Tibial artery (tissue), 4 donors: ENCODE measurements around the gene KLHDC8B.

Experiments used
- DNase-seq, 2 donors: peaks; one replicate each; pipeline ENCODE4 v3.0.0-alpha.2; 2019
- H3K27ac ChIP-seq, 2 donors: fragments of 200-600 bp; sonication (generic) in 1 of 2; 1 replicate in 1 of 2; 2 replicates in 1 of 2; pipeline ENCODE4 v1.5.1; 2018 to 2019; ENCODE audit warnings: mild to moderate bottlenecking in 1 of 2
- H3K27me3 ChIP-seq, 2 donors: fragments of 200-600 bp; sonication (generic) in 1 of 2; one replicate each; pipeline versions ENCODE4 v1.5.1 to v1.6.0; 2016 to 2019
- H3K36me3 ChIP-seq, 3 donors: fragments of 200-600 bp; sonication (generic) in 2 of 3; one replicate each; pipeline ENCODE4 v1.5.1; 2016 to 2019; ENCODE audit warnings: mild to moderate bottlenecking in 2 of 3
- H3K4me1 ChIP-seq, 4 donors: fragments of 200-600 bp; sonication (generic) in 2 of 4; 1 replicate in 3 of 4; 2 replicates in 1 of 4; pipeline ENCODE4 v1.5.1; 2016 to 2019
- H3K4me3 ChIP-seq, 2 donors: fragments of 200-600 bp; sonication (generic) in 1 of 2; 1 replicate in 1 of 2; 2 replicates in 1 of 2; pipeline ENCODE4 v1.5.1; 2018 to 2019; ENCODE audit warnings: mild to moderate bottlenecking in 2 of 2
- H3K9me3 ChIP-seq, 3 donors: fragments of 200-600 bp; sonication (generic) in 1 of 3; one replicate each; pipeline ENCODE4 v1.5.1; 2016 to 2019
- CTCF ChIP-seq, 2 experiments: fragments of 200-600 bp in 1 of 2; fragments of 450-650 bp in 1 of 2; IDR thresholded peaks; one replicate each; pipeline ENCODE4 v1.5.1; 2017 to 2019; ENCODE audit warnings: antibody characterized with exemption in 2 of 2, mild to moderate bottlenecking in 1 of 2, moderate library complexity in 1 of 2
- intact Hi-C: fragments of 100-400 bp; cut with DNase I; formaldehyde crosslinking; loops from one replicate; pipeline ENCODE4 v1.15.0; 2023; ENCODE audit warnings: low total_unique reads

KLHDC8B gene

GRCh38 chr3:49132437-49133225 lies 38.8 kb upstream of the KLHDC8B start, which contains the start of gene LAMB2:
Gene LAMB2, minus strand, starts transcription at chr3:49133050. Its CDS starts 183 bp downstream, at chr3:49132867.
- no peaks in the 10 kb centered on the region for H3K9me3 ChIP-seq
- H3K4me3 ChIP-seq = peak within 1 kb of the TSS; percentile 72 to 78
- peaks cover 0 to under 1% of the 10 kb centered on the region in 2 donors for H3K27me3 ChIP-seq
- peak; percentile 65 to 89 for DNase-seq
- peaks cover 30 to 41% (median 32%) of the 10 kb centered on the region in 3 donors for H3K36me3 ChIP-seq
- H3K27ac ChIP-seq = peak within 1 kb of the TSS; percentile 92 to 93
- peaks cover 0 to 51% (median 37%) of the 10 kb centered on the region in 4 donors for H3K4me1 ChIP-seq
- intact Hi-C loops = loop anchor here (5.0 kb wide), 1 partner anchor 35 kb away; no protein-coding TSS in a partner anchor
- no peak for TF ChIP-seq CTCF (IDR thresholded peaks at IDR 0.05)

- DNase-seq = peak; percentile 90 to 94
- Histone ChIP-seq H3K36me3 (peaks cover 24 to 34% (median 25%) of the 10 kb centered on the region in 3 donors), H3K27me3 (peaks cover 0 to 4% of the 10 kb centered on the region in 2 donors), H3K4me3 (peak overlapping the region; percentile 72 to 78), H3K9me3 (no peaks in the 10 kb centered on the region), H3K27ac (peak overlapping the region; percentile 92 to 93), H3K4me1 (peaks cover 0 to 51% (median 37%) of the 10 kb centered on the region in 4 donors)
- intact Hi-C loops = loop anchor here (5.0 kb wide), 1 partner anchor 36 kb away; no protein-coding TSS in a partner anchor
- TF ChIP-seq CTCF (IDR thresholded peaks at IDR 0.05) = no peak
These were observed 38.0 kb upstream of the KLHDC8B start for GRCh38 chr3:49133226-49133951.

- DNase-seq = no peak
These were observed 36.7 kb upstream of the KLHDC8B start for GRCh38 chr3:49134471-49135265.

GRCh38 chr3:49135499-49135898 lies 35.9 kb upstream of the KLHDC8B start:
- DNase-seq = no peak
- Histone ChIP-seq H3K27ac (no peak overlapping the region), H3K36me3 (peaks cover 4 to 13% (median 6%) of the 10 kb centered on the region in 3 donors), H3K27me3 (peaks cover 0 to 4% of the 10 kb centered on the region in 2 donors), H3K9me3 (no peaks in the 10 kb centered on the region), H3K4me3 (no peak overlapping the region), H3K4me1 (peaks cover 0 to 37% (median 26%) of the 10 kb centered on the region in 4 donors)
- no peak for TF ChIP-seq CTCF (IDR thresholded peaks at IDR 0.05)
- intact Hi-C loops = no loop called here

More at GRCh38 chr3:49134471-49135265, 36.7 kb upstream of the KLHDC8B start:
- peaks cover 0 to 4% of the 10 kb centered on the region in 2 donors for H3K27me3 ChIP-seq
- H3K4me1 ChIP-seq = peaks cover 0 to 45% (median 34%) of the 10 kb centered on the region in 4 donors
- intact Hi-C loops = loop anchor here (5.0 kb wide), 1 partner anchor 37 kb away; no protein-coding TSS in a partner anchor
- H3K9me3 ChIP-seq = no peaks in the 10 kb centered on the region
- peak overlapping the region; percentile 92 to 93 for H3K27ac ChIP-seq
- TF ChIP-seq CTCF (IDR thresholded peaks at IDR 0.05) = no peak
- peak overlapping the region in 1 of 2 donors; percentile 78 for H3K4me3 ChIP-seq
- peaks cover 12 to 21% (median 12%) of the 10 kb centered on the region in 3 donors for H3K36me3 ChIP-seq

GRCh38 chr3:49140080-49140479 lies 31.3 kb upstream of the KLHDC8B start:
- DNase-seq = no peak
- H3K4me1 ChIP-seq = peaks cover 0 to under 1% (median 0%) of the 10 kb centered on the region in 4 donors
- no peak for TF ChIP-seq CTCF (IDR thresholded peaks at IDR 0.05)
- H3K27ac ChIP-seq = no peak overlapping the region
- H3K36me3 ChIP-seq = no peaks in the 10 kb centered on the region
- intact Hi-C loops = no loop called here
- peaks cover 0 to 4% of the 10 kb centered on the region in 2 donors for H3K27me3 ChIP-seq
- no peaks in the 10 kb centered on the region for H3K9me3 ChIP-seq
- no peak overlapping the region for H3K4me3 ChIP-seq
